Femur (tissue), 1 donor: ENCODE data around the gene PNPLA5.

ENCODE experiments used
- DNase-seq: peaks from one replicate; pipeline ENCODE4 v3.0.0-alpha.2; 2017

Gene PNPLA5

GRCh38 chr22:43900206-43900605 is 8.4 kb upstream of the PNPLA5 start:
- no peak for DNase-seq

- no peak for DNase-seq
Measured at GRCh38 chr22:43897751-43898261, 6.0 kb upstream of the PNPLA5 start.

GRCh38 chr22:43895986-43896645 is 4.3 kb upstream of the PNPLA5 start:
- no peak for DNase-seq

- DNase-seq, result no peak
Measured at GRCh38 chr22:43894122-43894521, 2.3 kb upstream of the PNPLA5 start.

- no peak for DNase-seq
Measured at GRCh38 chr22:43893266-43893665, 1.5 kb upstream of the PNPLA5 start.

- DNase-seq, result no peak
Measured at GRCh38 chr22:43892183-43892894, 526 bp upstream of the PNPLA5 start.

GRCh38 chr22:43890901-43891331 is 897 bp downstream of the PNPLA5 start:
- DNase-seq, result no peak

GRCh38 chr22:43889860-43890253 is 2.0 kb downstream of the PNPLA5 start:
- no peak for DNase-seq

- no peak for DNase-seq
Measured at GRCh38 chr22:43889201-43889859, 2.5 kb downstream of the PNPLA5 start.

- no peak for DNase-seq
Measured at GRCh38 chr22:43888740-43889139, 3.1 kb downstream of the PNPLA5 start.

- no peak for DNase-seq
Measured at GRCh38 chr22:43887391-43887790, 4.4 kb downstream of the PNPLA5 start.

GRCh38 chr22:43886231-43886630 is 5.6 kb downstream of the PNPLA5 start:
- no peak for DNase-seq

- DNase-seq, result no peak
Measured at GRCh38 chr22:43885786-43886185, 6.0 kb downstream of the PNPLA5 start.

GRCh38 chr22:43885319-43885671 is 6.5 kb downstream of the PNPLA5 start:
- no peak for DNase-seq

GRCh38 chr22:43884600-43885318 is 7.1 kb downstream of the PNPLA5 start:
- DNase-seq, result no peak

GRCh38 chr22:43883719-43884415 is 7.9 kb downstream of the PNPLA5 start:
- DNase-seq, result no peak

GRCh38 chr22:43883012-43883661 is 8.7 kb downstream of the PNPLA5 start:
- DNase-seq, result no peak

- no peak for DNase-seq
Measured at GRCh38 chr22:43882122-43882767, 9.6 kb downstream of the PNPLA5 start.

- DNase-seq, result no peak
Measured at GRCh38 chr22:43881091-43882061, 10.4 kb downstream of the PNPLA5 start.

- DNase-seq, result no peak
Measured at GRCh38 chr22:43880541-43880991, 11.2 kb downstream of the PNPLA5 start.
